ENCODE data around the gene PPP1R26.

PPP1R26 gene

GRCh38 chr9:135502873-135503321 lies 23.3 kb downstream of the PPP1R26 start:
- H3K27ac ChIP-seq (ENCODE audit: low read length), result no peak overlapping the region
- peak overlapping the region; percentile 99 for H3K4me2 ChIP-seq (ENCODE audit: insufficient read depth, low read length)
- peaks cover 30% of the 10 kb centered on the region for H3K4me1 ChIP-seq (ENCODE audit: insufficient read depth, low read length)
- H3K79me2 ChIP-seq (ENCODE audit: insufficient read depth, low read length), result peaks cover 24% of the 10 kb centered on the region
- H3K9ac ChIP-seq (ENCODE audit: low read depth, low read length), result no peak overlapping the region
- ATAC-seq (ENCODE audit: insufficient read depth, low read depth) (no peak), DNase-seq (no peak)
- H3K9me3 ChIP-seq (ENCODE audit: insufficient read depth, low read length, severe bottlenecking), result no peaks in the 10 kb centered on the region
- no peaks in the 10 kb centered on the region for H3K27me3 ChIP-seq (ENCODE audit: insufficient read depth, low read length, poor library complexity)
- TF ChIP-seq, protein P1, sequence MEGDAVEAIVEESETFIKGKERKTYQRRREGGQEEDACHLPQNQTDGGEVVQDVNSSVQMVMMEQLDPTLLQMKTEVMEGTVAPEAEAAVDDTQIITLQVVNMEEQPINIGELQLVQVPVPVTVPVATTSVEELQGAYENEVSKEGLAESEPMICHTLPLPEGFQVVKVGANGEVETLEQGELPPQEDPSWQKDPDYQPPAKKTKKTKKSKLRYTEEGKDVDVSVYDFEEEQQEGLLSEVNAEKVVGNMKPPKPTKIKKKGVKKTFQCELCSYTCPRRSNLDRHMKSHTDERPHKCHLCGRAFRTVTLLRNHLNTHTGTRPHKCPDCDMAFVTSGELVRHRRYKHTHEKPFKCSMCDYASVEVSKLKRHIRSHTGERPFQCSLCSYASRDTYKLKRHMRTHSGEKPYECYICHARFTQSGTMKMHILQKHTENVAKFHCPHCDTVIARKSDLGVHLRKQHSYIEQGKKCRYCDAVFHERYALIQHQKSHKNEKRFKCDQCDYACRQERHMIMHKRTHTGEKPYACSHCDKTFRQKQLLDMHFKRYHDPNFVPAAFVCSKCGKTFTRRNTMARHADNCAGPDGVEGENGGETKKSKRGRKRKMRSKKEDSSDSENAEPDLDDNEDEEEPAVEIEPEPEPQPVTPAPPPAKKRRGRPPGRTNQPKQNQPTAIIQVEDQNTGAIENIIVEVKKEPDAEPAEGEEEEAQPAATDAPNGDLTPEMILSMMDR (IDR thresholded peaks at IDR 0.05; ENCODE audit: borderline replicate concordance, extremely low read depth, low read length, poor library complexity, severe bottlenecking), result no peak
- TF ChIP-seq EZH2 (IDR thresholded peaks at IDR 0.05; ENCODE audit: borderline replicate concordance, low read depth, low read length, severe bottlenecking), result no peak
- 0 out of 4 replicates have a peak overlapping the region, but pooled peaks of 1 of the 2 experiments have one; percentile 93 for H3K4me3 ChIP-seq (ENCODE audit: low read depth in 1 of 2, low read length in 2 of 2)
- peaks cover 51% of the 10 kb centered on the region for H4K20me1 ChIP-seq (ENCODE audit: insufficient read depth, low read length)
- H3K36me3 ChIP-seq (ENCODE audit: insufficient read depth, low read length), result peaks cover 37% of the 10 kb centered on the region
- H2AFZ ChIP-seq (ENCODE audit: low read depth, low read length), result no peak overlapping the region

- no peak overlapping the region for H2AFZ ChIP-seq (ENCODE audit: low read depth, low read length)
- ATAC-seq (ENCODE audit: insufficient read depth, low read depth), result no peak
- no peaks in the 10 kb centered on the region for H3K9me3 ChIP-seq (ENCODE audit: insufficient read depth, low read length, severe bottlenecking)
Observed at GRCh38 chr9:135503371-135504261, 24.0 kb downstream of the PPP1R26 start.

GRCh38 chr9:135504262-135505243 lies 25.0 kb downstream of the PPP1R26 start:
- ATAC-seq (ENCODE audit: insufficient read depth, low read depth), result peak; percentile 43

More at GRCh38 chr9:135503371-135504261, 24.0 kb downstream of the PPP1R26 start:
- TF ChIP-seq, protein P1 (IDR thresholded peaks at IDR 0.05; ENCODE audit: borderline replicate concordance, extremely low read depth, low read length, poor library complexity, severe bottlenecking), result no peak
- no peak for TF ChIP-seq EZH2 (IDR thresholded peaks at IDR 0.05; ENCODE audit: borderline replicate concordance, low read depth, low read length, severe bottlenecking)
- Histone ChIP-seq H3K36me3 (ENCODE audit: insufficient read depth, low read length) (peaks cover 37% of the 10 kb centered on the region), H4K20me1 (ENCODE audit: insufficient read depth, low read length) (peaks cover 51% of the 10 kb centered on the region), H3K4me1 (ENCODE audit: insufficient read depth, low read length) (peaks cover 30% of the 10 kb centered on the region), H3K79me2 (ENCODE audit: insufficient read depth, low read length) (peaks cover 24% of the 10 kb centered on the region), H3K9ac (ENCODE audit: low read depth, low read length) (no peak overlapping the region), H3K4me3 (ENCODE audit: low read depth in 1 of 2, low read length in 2 of 2) (no peak overlapping the region), H3K27me3 (ENCODE audit: insufficient read depth, low read length, poor library complexity) (no peaks in the 10 kb centered on the region), H3K4me2 (ENCODE audit: insufficient read depth, low read length) (no peak overlapping the region), H3K27ac (ENCODE audit: low read length) (no peak overlapping the region)
- no peak for DNase-seq

More at GRCh38 chr9:135504262-135505243, 25.0 kb downstream of the PPP1R26 start:
- Histone ChIP-seq H3K9me3 (ENCODE audit: insufficient read depth, low read length, severe bottlenecking) (no peaks in the 10 kb centered on the region), H3K27ac (ENCODE audit: low read length) (no peak overlapping the region), H4K20me1 (ENCODE audit: insufficient read depth, low read length) (peaks cover 46% of the 10 kb centered on the region), H3K4me3 (ENCODE audit: low read depth in 1 of 2, low read length in 2 of 2) (no peak overlapping the region), H3K9ac (ENCODE audit: low read depth, low read length) (no peak overlapping the region), H3K36me3 (ENCODE audit: insufficient read depth, low read length) (peaks cover 37% of the 10 kb centered on the region), H3K4me1 (ENCODE audit: insufficient read depth, low read length) (peaks cover 24% of the 10 kb centered on the region), H2AFZ (ENCODE audit: low read depth, low read length) (no peak overlapping the region), H3K27me3 (ENCODE audit: insufficient read depth, low read length, poor library complexity) (no peaks in the 10 kb centered on the region), H3K79me2 (ENCODE audit: insufficient read depth, low read length) (peaks cover 24% of the 10 kb centered on the region), H3K4me2 (ENCODE audit: insufficient read depth, low read length) (no peak overlapping the region)
- TF ChIP-seq, protein P1 (IDR thresholded peaks at IDR 0.05; ENCODE audit: borderline replicate concordance, extremely low read depth, low read length, poor library complexity, severe bottlenecking), result peak; percentile 82
- TF ChIP-seq EZH2 (IDR thresholded peaks at IDR 0.05; ENCODE audit: borderline replicate concordance, low read depth, low read length, severe bottlenecking), result no peak
- DNase-seq, result peak; percentile 61
